ENCODE measurements around the gene CADM2.

DNA sequence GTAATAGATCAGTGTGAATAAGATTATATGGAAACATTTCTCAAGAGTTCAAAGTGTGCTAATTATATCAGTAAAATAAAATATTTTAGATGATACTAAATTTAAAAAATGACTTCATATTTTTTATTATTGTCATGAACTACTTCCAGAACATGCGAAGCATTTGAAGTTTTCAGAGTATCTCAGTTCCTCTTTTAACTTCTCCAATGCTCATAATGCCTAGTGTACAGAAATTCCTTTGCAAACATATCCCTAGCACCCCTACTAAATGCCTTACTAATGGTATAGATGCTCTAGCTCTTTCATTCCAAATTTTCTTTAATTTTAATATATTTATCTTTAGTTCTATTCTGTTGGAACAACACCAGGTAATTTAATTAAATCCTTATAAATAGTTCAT, 580.4 kb downstream of the CADM2 start:
- TF ChIP-seq, protein P1, sequence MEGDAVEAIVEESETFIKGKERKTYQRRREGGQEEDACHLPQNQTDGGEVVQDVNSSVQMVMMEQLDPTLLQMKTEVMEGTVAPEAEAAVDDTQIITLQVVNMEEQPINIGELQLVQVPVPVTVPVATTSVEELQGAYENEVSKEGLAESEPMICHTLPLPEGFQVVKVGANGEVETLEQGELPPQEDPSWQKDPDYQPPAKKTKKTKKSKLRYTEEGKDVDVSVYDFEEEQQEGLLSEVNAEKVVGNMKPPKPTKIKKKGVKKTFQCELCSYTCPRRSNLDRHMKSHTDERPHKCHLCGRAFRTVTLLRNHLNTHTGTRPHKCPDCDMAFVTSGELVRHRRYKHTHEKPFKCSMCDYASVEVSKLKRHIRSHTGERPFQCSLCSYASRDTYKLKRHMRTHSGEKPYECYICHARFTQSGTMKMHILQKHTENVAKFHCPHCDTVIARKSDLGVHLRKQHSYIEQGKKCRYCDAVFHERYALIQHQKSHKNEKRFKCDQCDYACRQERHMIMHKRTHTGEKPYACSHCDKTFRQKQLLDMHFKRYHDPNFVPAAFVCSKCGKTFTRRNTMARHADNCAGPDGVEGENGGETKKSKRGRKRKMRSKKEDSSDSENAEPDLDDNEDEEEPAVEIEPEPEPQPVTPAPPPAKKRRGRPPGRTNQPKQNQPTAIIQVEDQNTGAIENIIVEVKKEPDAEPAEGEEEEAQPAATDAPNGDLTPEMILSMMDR (IDR thresholded peaks at IDR 0.05): no peak
- no peak for TF ChIP-seq POLR2A (IDR thresholded peaks at IDR 0.05)
